ENCODE measurements around the gene EPM2AIP1.
"Not testable (repeated sequence)": the region's sequence is repeated elsewhere in the genome, so short reads cannot be mapped to it uniquely, and the experiment has no call there.

EPM2AIP1 gene

GRCh38 chr3:36954452-36955134 lies 38.3 kb downstream of the EPM2AIP1 start:
- no peak for DNase-seq (ENCODE audit: low spot score)

- not testable (repeated sequence) for DNase-seq (ENCODE audit: low spot score)
Measured at GRCh38 chr3:36947814-36948213, 45.1 kb downstream of the EPM2AIP1 start.

GRCh38 chr3:36945333-36945980 lies 47.5 kb downstream of the EPM2AIP1 start:
- no peak for DNase-seq (ENCODE audit: low spot score)

- DNase-seq (ENCODE audit: low spot score): no peak
Measured at GRCh38 chr3:36944641-36945270, 48.2 kb downstream of the EPM2AIP1 start, which contains the start of gene TRANK1. TSS of gene TRANK1 (minus strand) at chr3:36945054. CDS start at chr3:36944809, 245 bp downstream.

GRCh38 chr3:36944012-36944640 lies 48.8 kb downstream of the EPM2AIP1 start:
- no peak for DNase-seq (ENCODE audit: low spot score)

- no peak for DNase-seq (ENCODE audit: low spot score)
Measured at GRCh38 chr3:36943601-36944000, 49.3 kb downstream of the EPM2AIP1 start.

GRCh38 chr3:36942638-36943248 lies 50.2 kb downstream of the EPM2AIP1 start:
- DNase-seq (ENCODE audit: low spot score): no peak

- no peak for DNase-seq (ENCODE audit: low spot score)
Measured at GRCh38 chr3:36941658-36942057, 51.3 kb downstream of the EPM2AIP1 start.

GRCh38 chr3:36941162-36941561 lies 51.8 kb downstream of the EPM2AIP1 start:
- DNase-seq (ENCODE audit: low spot score): no peak

- no peak for DNase-seq (ENCODE audit: low spot score)
Measured at GRCh38 chr3:36937492-36937891, 55.4 kb downstream of the EPM2AIP1 start.

Small RNAs within 50 kb of the gene (small RNA-seq; reads per million reads assigned to genes)
- gene RNU6ATAC4P: 0.03 to 0.04 reads per million in 2 experiments
